Astrocyte (in vitro differentiated cells and primary cell): ENCODE results near the gene PPP1R9A. TPM values are rescaled to one million over a fixed set of nuclear protein-coding genes. Genes with fewer than 3 reads are reported as not detected.

ENCODE experiments used
- DNase-seq: peaks from one replicate; pipeline ENCODE4 v3.0.0-alpha.2; 2010; ENCODE audit warnings: low read depth
- FAIRE-seq: peaks from 2 replicates; lab custom pipeline; 2011; peaks lifted over from hg19 to GRCh38; lab: Jason Lieb, UNC
- H2AFZ ChIP-seq: 2 replicates; pipeline ENCODE4 v1.6.0; 2012; ENCODE audit warnings: low read depth, low read length, inconsistent platforms
- H3K27ac ChIP-seq: 2 replicates; pipeline ENCODE4 v1.5.1; 2011; ENCODE audit warnings: low read depth, low read length, inconsistent platforms
- H3K27me3 ChIP-seq: 2 replicates; pipeline ENCODE4 v1.6.0; 2011; ENCODE audit warnings: low read length, inconsistent platforms; ENCODE audit not compliant: insufficient read depth
- H3K36me3 ChIP-seq: 2 replicates; pipeline ENCODE4 v1.5.1; 2011; ENCODE audit warnings: low read length, inconsistent platforms; ENCODE audit not compliant: insufficient read depth
- H3K4me1 ChIP-seq: 2 replicates; pipeline ENCODE4 v1.5.1; 2011; ENCODE audit warnings: low read length, inconsistent platforms; ENCODE audit not compliant: insufficient read depth
- H3K4me2 ChIP-seq: 2 replicates; pipeline ENCODE4 v1.6.0; 2012; ENCODE audit warnings: low read length, inconsistent platforms
- H3K4me3 ChIP-seq: 2 replicates; pipeline ENCODE4 v1.5.1; 2011; ENCODE audit warnings: low read depth, mild to moderate bottlenecking, low read length, inconsistent platforms; ENCODE audit not compliant: insufficient read depth
- H3K79me2 ChIP-seq: 2 replicates; pipeline ENCODE4 v1.6.0; 2012; ENCODE audit warnings: mild to moderate bottlenecking, low read length, inconsistent platforms; ENCODE audit not compliant: insufficient read depth
- H3K9ac ChIP-seq: 2 replicates; pipeline ENCODE4 v1.6.0; 2012; ENCODE audit warnings: mild to moderate bottlenecking, low read length, inconsistent platforms
- H3K9me3 ChIP-seq: 2 replicates; pipeline ENCODE4 v1.5.1; 2012; ENCODE audit warnings: low read depth, mild to moderate bottlenecking, low read length, inconsistent platforms; ENCODE audit not compliant: insufficient read depth
- H4K20me1 ChIP-seq: 2 replicates; pipeline ENCODE4 v1.6.0; 2012; ENCODE audit warnings: low read length, inconsistent platforms; ENCODE audit not compliant: insufficient read depth
- H3K27ac Mint-ChIP-seq: one replicate; pipeline ENCODE4 v1.8.0; 2021; ENCODE audit warnings: mild to moderate bottlenecking, mixed read lengths; ENCODE audit not compliant: unreplicated experiment
- H3K27me3 Mint-ChIP-seq: one replicate; pipeline ENCODE4 v1.8.0; 2021; ENCODE audit warnings: low read depth, mixed read lengths; ENCODE audit not compliant: unreplicated experiment
- H3K36me3 Mint-ChIP-seq: one replicate; pipeline ENCODE4 v1.8.0; 2021; ENCODE audit warnings: low read depth, mixed read lengths; ENCODE audit not compliant: unreplicated experiment
- H3K4me1 Mint-ChIP-seq: one replicate; pipeline ENCODE4 v1.8.0; 2021; ENCODE audit warnings: low read depth, mixed read lengths; ENCODE audit not compliant: unreplicated experiment
- H3K4me3 Mint-ChIP-seq: one replicate; pipeline ENCODE4 v1.8.0; 2021; ENCODE audit warnings: mild to moderate bottlenecking, moderate library complexity, mixed read lengths; ENCODE audit not compliant: unreplicated experiment
- H3K9me3 Mint-ChIP-seq: one replicate; pipeline ENCODE4 v1.8.0; 2021; ENCODE audit warnings: mild to moderate bottlenecking, mixed read lengths; ENCODE audit not compliant: unreplicated experiment
- EZH2 ChIP-seq: IDR thresholded peaks from 2 replicates; pipeline ENCODE4 v1.6.1; 2012; ENCODE audit warnings: mild to moderate bottlenecking, low read length, inconsistent platforms; ENCODE audit not compliant: insufficient read depth
- total RNA-seq: library from RNA; stranded (reverse); gene quantifications from 2 replicates; pipeline ENCODE4 v1.2.1, GENCODE V29; 2021
- TF ChIP-seq, protein P1 (sequence below): IDR thresholded peaks from 2 replicates; pipeline ENCODE4 v1.5.1; 2011; ENCODE audit warnings: low read depth, mild to moderate bottlenecking, inconsistent platforms, low read length, moderate library complexity; ENCODE audit not compliant: insufficient read depth

The PPP1R9A gene
- total RNA-seq, 1 donor from 2014 or later, result 7.5 TPM

DNA sequence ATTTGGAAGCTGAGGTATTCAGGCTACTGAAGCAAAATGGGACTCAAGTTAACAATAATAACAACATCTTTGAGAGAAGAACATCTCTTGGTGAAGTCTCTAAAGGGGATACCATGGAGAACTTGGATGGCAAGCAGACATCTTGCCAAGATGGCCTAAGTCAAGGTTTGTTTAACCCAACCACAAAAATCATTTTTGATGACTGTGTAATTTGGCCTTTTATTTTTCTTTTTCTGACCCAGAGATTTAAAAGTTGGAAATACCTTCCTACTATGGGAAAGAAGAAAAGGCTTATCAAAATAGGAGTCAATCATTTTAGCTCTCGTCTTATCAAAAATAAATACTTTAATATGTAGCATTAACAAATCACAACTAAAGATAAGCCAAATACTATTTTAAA lies 344.6 kb downstream of the PPP1R9A start:
- Histone ChIP-seq H3K9ac (no peak overlapping the region), H3K4me2 (no peak overlapping the region), H4K20me1 (no peaks in the 10 kb centered on the region), H3K4me1 (no peaks in the 10 kb centered on the region), H3K4me3 (no peak overlapping the region), H2AFZ (no peak overlapping the region), H3K9me3 (no peaks in the 10 kb centered on the region), H3K79me2 (no peaks in the 10 kb centered on the region), H3K27ac (no peak overlapping the region), H3K36me3 (no peaks in the 10 kb centered on the region), H3K27me3 (no peaks in the 10 kb centered on the region)
- Mint-ChIP-seq H3K27me3 (no peaks in the 10 kb centered on the region), H3K9me3 (no peaks in the 10 kb centered on the region), H3K4me3 (no peak overlapping the region), H3K27ac (no peak overlapping the region), H3K4me1 (no peaks in the 10 kb centered on the region), H3K36me3 (peaks cover 2% of the 10 kb centered on the region)
- DNase-seq (no peak), FAIRE-seq (no peak)
- TF ChIP-seq EZH2, result no peak
- TF ChIP-seq, protein P1, sequence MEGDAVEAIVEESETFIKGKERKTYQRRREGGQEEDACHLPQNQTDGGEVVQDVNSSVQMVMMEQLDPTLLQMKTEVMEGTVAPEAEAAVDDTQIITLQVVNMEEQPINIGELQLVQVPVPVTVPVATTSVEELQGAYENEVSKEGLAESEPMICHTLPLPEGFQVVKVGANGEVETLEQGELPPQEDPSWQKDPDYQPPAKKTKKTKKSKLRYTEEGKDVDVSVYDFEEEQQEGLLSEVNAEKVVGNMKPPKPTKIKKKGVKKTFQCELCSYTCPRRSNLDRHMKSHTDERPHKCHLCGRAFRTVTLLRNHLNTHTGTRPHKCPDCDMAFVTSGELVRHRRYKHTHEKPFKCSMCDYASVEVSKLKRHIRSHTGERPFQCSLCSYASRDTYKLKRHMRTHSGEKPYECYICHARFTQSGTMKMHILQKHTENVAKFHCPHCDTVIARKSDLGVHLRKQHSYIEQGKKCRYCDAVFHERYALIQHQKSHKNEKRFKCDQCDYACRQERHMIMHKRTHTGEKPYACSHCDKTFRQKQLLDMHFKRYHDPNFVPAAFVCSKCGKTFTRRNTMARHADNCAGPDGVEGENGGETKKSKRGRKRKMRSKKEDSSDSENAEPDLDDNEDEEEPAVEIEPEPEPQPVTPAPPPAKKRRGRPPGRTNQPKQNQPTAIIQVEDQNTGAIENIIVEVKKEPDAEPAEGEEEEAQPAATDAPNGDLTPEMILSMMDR, result no peak

DNA sequence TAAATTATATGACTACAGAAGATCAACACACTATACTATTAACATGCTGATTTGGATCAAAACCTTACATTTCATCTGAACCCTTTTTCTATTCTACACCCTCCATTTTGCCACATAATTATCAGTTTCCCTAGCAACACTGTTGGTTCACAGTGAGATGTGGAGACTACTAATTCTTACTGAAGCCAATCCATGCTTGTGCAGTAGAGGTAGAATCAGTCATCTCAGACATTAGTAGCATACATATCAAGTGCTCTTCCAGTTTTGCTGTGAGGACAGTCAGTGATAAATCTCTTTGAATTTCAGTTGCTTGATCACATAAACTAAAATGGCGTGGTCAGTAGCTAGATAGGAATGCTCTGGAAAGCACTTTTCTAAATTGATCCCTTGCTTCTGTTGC lies 346.6 kb downstream of the PPP1R9A start:
- Histone ChIP-seq H3K27ac (no peak overlapping the region), H2AFZ (no peak overlapping the region), H3K4me2 (no peak overlapping the region), H3K4me1 (no peaks in the 10 kb centered on the region), H3K9ac (no peak overlapping the region), H4K20me1 (no peaks in the 10 kb centered on the region), H3K9me3 (no peaks in the 10 kb centered on the region), H3K27me3 (no peaks in the 10 kb centered on the region), H3K79me2 (no peaks in the 10 kb centered on the region), H3K4me3 (no peak overlapping the region), H3K36me3 (no peaks in the 10 kb centered on the region)
- FAIRE-seq (no peak), DNase-seq (no peak)
- Mint-ChIP-seq H3K4me3 (no peak overlapping the region), H3K27me3 (no peaks in the 10 kb centered on the region), H3K4me1 (no peaks in the 10 kb centered on the region), H3K36me3 (peaks cover 2% of the 10 kb centered on the region), H3K27ac (no peak overlapping the region), H3K9me3 (no peaks in the 10 kb centered on the region)
- no peak for TF ChIP-seq EZH2
- TF ChIP-seq, protein P1, result no peak

GRCh38 chr7:95255691-95256090 lies 348.3 kb downstream of the PPP1R9A start:
- no peaks in the 10 kb centered on the region for H4K20me1 ChIP-seq
- H3K79me2 ChIP-seq, result no peaks in the 10 kb centered on the region
- no peak for FAIRE-seq
- H3K36me3 ChIP-seq, result no peaks in the 10 kb centered on the region
- H3K4me1 ChIP-seq, result no peaks in the 10 kb centered on the region
- no peak overlapping the region for H3K27ac ChIP-seq
- Mint-ChIP-seq H3K4me3 (no peak overlapping the region), H3K9me3 (no peaks in the 10 kb centered on the region), H3K36me3 (no peaks in the 10 kb centered on the region), H3K27me3 (no peaks in the 10 kb centered on the region), H3K4me1 (no peaks in the 10 kb centered on the region), H3K27ac (no peak overlapping the region)
- H3K4me3 ChIP-seq, result no peak overlapping the region
- DNase-seq, result no peak
- H2AFZ ChIP-seq, result no peak overlapping the region
- no peak overlapping the region for H3K9ac ChIP-seq
- H3K9me3 ChIP-seq, result no peaks in the 10 kb centered on the region
- no peak for TF ChIP-seq EZH2
- TF ChIP-seq, protein P1, result no peak
- no peak overlapping the region for H3K4me2 ChIP-seq
- no peaks in the 10 kb centered on the region for H3K27me3 ChIP-seq
